H1 (cell line): ENCODE measurements around the gene PPOX. TPM values are rescaled to one million over a fixed set of nuclear protein-coding genes. Genes with fewer than 3 reads are reported as not detected.

Experiments
- CHD7 ChIP-seq: fragments of 300-600 bp; sonication (generic); IDR thresholded peaks from 2 replicates; pipeline ENCODE4 v1.7.1; 2012; ENCODE audit warnings: low read length, moderate library complexity, mild to moderate bottlenecking, inconsistent platforms; ENCODE audit not compliant: insufficient replicate concordance
- polyA plus RNA-seq, 7 experiments: library from polyadenylated mRNA; depleted of rRNA in 3 of 7; stranded (reverse) in 5 of 7; unstranded in 2 of 7; fragments of >200 nt in 5 of 7; fragments of 200-250 nt in 2 of 7; gene quantifications; 1 replicate in 5 of 7; 2 replicates in 1 of 7; 4 replicates in 1 of 7; pipeline versions ENCODE4 v1.2.1 to v1.2.3, GENCODE V29; 2011 to 2013; ENCODE audit warnings: missing spikeins in 2 of 7, mixed read lengths in 2 of 7
- total RNA-seq: library from RNA; stranded (reverse); fragmentation: NEBNext Ultra II Directional; extraction: Animal tissue kit (Norgen Biotek cat#: 25700); gene quantifications from 2 replicates; pipeline ENCODE4 v1.2.1, GENCODE V29; 2021
- TF ChIP-seq, protein P1 (sequence below): IDR thresholded peaks from 2 replicates; pipeline ENCODE4 v1.6.1; 2012; ENCODE audit warnings: inconsistent platforms

Gene PPOX
- total and polyA plus RNA-seq, 2 of the 8 experiments (the other 6 are each of a cell fraction or from before 2014, with no cell fraction given) = 39.4 to 40.4 TPM

GRCh38 chr1:161145832-161146231 lies 20.4 kb upstream of the PPOX start (continued):
- no peak for TF ChIP-seq CHD7
- TF ChIP-seq, protein P1, sequence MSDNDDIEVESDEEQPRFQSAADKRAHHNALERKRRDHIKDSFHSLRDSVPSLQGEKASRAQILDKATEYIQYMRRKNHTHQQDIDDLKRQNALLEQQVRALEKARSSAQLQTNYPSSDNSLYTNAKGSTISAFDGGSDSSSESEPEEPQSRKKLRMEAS = no peak
